CD4-positive, alpha-beta T cell treated with Interleukin-2 at 100 ng/mL for 4 hours (primary cell): ENCODE measurements around the gene OR1D5.
"Not testable (repeated sequence)": the region's sequence is repeated elsewhere in the genome, so short reads cannot be mapped to it uniquely, and the experiment has no call there.

Experiments
- DNase-seq: peaks from one replicate; pipeline ENCODE4 v3.0.0-alpha.2; 2020; ENCODE audit warnings: low spot score

Gene OR1D5

GRCh38 chr17:3063507-3063906 is at the start of gene OR1D5:
OR1D5 (minus strand) TSS chr17:3063607; CDS start chr17:3063607, 0 bp downstream.
- not testable (repeated sequence) for DNase-seq

DNA sequence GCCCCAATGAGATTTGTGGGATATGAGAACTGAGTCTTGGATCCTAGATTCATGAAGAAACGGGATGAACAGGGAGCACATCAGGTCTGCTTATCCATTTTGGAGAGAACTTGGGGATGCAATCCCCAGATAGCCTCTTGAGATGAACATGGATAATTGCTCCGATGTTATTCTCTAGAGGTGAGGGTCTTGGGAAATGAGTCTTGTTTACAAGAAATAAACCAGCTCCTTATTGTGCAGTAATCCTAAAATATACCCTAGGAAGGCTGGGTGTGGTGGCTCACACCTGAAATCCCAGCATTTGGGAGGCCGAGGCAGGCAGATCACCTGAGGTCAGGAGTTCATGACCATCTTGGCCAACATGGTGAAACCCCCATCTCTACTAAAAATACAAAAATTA is 40.9 kb upstream of the OR1D5 start, which contains the start of gene OR1D2:
Gene OR1D2 (minus strand): TSS at position 101 of the 400 bp plus-strand sequence. CDS start 11,426 bp downstream, outside the sequence.
- DNase-seq = no peak

DNA sequence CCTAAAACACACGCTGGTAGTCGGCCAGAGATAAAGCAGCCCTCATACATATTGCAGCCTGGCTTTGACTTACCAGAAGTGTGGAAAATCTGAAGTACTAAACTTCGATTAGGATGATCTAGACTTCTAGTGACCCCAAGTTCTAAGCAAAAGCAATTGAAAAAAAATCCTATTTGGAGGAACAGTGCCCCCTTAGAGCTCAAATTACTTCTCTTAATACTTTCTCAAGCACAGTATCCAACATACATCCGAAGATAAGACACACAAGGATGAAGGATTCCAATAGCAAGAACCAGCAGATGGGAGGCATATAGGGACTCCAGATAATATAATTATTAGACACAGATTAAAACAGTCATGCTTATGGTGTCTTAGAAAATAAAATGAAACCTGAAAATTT is 10.4 kb upstream of the OR1D5 start:
- DNase-seq = not testable (repeated sequence)

DNA sequence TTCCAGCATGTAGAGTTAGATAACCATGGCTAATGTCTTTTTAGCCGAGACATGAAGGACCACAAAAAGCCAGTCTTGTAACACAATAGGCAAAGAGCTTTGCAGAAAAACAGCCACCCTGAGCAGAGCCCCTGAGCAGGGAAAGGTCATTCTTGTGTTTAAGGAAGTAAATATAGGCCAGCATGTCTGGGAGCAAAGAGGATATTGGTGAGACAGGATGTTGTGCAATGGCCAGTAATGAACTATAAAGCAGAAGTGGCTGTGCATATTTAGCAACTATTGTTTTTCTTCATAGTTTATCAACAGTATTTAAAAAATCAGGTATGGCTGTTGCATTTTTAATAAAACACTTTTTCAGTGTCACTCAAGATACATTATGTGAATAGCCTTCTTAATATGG is 1.8 kb upstream of the OR1D5 start:
- DNase-seq = not testable (repeated sequence)

- not testable (repeated sequence) for DNase-seq
Observed at GRCh38 chr17:3062824-3063377, 506 bp downstream of the OR1D5 start.

DNA sequence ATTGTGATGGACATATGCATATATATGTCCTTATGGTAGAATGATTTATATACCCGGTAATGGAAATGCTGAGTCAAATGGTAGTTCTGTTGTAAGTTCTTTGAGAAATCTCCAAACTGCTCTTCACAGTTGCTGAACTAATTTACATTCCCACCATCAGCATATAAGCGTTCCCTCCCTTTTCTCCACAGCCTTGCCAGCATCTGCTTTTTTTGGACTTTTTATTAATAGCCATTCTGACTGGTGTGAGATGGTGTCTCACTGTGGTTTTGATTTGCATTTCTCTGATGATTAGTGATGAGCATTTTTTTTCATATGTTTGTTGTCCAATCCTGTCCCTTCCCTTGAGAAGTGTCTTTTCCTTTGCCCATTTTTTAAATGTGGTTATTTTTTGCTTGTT is 8.5 kb downstream of the OR1D5 start:
- not testable (repeated sequence) for DNase-seq

- DNase-seq = no peak
Observed at GRCh38 chr17:3049705-3050295, 13.6 kb downstream of the OR1D5 start.

- peak; percentile 97 for DNase-seq
Observed at GRCh38 chr17:3048727-3049471, 14.5 kb downstream of the OR1D5 start.

GRCh38 chr17:3046753-3047152 is 16.7 kb downstream of the OR1D5 start:
- no peak for DNase-seq

GRCh38 chr17:3043737-3044365 is 19.6 kb downstream of the OR1D5 start:
- DNase-seq = no peak

- no peak for DNase-seq
Observed at GRCh38 chr17:3040882-3041281, 22.5 kb downstream of the OR1D5 start.

DNA sequence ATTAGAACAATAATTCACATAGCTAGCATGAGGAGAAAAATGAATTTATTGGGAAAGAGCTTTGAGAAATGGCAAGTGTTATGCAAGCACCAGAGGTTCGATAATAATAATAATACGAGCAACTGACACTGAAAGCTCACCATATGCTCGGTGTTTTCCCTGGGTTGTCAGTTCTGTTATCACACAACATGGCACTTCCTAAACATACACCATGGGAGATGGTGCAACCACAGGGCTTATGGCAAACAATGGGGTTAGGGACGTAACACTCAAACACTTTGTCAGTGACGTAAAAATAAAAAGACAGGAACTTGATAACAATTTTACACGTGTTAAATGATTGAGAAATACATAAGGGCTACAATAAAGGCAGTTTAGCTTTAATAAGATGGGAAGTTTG is 23.7 kb downstream of the OR1D5 start:
- DNase-seq = no peak

- DNase-seq = no peak
Observed at GRCh38 chr17:3038941-3039340, 24.5 kb downstream of the OR1D5 start.

- DNase-seq = no peak
Observed at GRCh38 chr17:3037259-3037658, 26.1 kb downstream of the OR1D5 start.

DNA sequence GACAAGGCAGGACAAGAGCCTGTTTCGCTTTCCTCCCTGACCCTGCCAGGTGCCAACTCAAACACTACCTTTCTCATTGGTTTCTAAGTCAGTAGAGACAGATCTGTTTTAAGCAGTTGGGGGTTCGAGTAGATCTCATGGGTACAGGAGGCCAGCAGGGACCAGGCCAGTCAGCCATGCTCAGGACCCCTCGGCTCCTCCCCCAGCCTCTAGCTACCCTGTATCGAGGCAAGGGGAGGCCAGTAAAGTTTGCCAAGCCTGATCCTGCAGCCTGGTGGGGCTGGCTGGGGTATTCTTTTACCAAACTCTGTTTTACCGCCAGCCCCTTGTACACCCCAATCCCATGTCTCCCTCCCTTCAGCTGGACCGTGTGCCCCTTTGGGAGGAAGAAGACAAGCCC is 26.6 kb downstream of the OR1D5 start:
- DNase-seq = no peak

DNA sequence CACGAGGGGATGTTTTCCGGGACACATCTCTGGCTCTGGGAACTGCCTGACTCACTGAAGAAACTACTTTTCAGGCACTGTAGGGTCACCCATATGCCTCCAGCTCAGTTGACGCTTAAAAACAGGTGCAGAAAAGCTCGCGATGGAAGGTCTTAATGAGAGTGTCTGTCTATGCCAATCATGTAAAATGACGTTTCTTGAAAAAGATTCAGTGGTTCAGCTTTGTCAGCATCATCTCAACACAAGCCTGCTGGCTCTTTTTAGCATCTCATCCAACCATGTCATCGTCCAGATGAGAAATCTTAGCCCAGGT is 27.5 kb downstream of the OR1D5 start:
- DNase-seq = no peak

GRCh38 chr17:3035256-3035967 is 28.0 kb downstream of the OR1D5 start:
- no peak for DNase-seq

GRCh38 chr17:3034578-3034920 is 28.9 kb downstream of the OR1D5 start:
- no peak for DNase-seq

DNA sequence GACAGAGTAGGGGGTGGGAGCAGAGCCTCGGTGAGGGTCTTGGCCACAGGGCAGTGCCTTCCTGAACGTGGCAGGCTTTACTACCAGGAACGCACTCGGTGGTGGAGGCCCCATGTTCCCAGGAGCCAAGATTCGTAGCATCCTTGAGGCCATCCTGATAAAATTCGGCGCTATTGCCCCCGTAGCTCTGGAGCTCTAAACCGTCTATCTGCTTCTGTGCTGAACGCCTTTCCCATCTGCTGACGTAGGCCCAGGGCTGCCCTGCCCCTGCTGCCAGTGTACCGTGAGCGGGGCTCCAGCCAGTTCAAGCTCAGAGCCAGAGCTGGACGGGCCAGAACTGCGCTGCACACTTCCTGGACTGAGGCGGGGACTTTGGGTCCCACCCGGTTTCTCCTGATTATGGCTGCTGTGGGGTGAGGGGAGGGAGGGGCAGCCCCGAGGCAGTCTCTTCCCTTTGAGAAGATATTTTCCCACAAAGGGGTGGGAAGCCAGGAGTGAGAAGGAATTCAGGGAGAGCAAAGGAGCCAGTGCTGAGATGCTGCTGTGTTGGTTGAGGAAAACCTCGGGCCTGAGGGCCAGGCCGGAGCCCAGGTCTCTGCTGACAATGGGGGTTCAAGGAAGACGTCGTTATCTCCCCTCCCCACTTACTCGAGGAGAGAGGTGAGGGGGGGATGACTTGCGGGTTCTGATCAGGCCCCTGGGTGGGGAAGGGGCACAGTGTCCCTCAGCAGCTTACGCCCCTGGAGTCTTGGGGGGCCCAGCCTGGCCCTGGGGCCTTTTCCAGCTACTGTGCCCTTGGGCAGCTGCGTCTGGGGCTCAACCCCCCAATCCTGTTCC is 29.4 kb downstream of the OR1D5 start:
- no peak for DNase-seq

DNA sequence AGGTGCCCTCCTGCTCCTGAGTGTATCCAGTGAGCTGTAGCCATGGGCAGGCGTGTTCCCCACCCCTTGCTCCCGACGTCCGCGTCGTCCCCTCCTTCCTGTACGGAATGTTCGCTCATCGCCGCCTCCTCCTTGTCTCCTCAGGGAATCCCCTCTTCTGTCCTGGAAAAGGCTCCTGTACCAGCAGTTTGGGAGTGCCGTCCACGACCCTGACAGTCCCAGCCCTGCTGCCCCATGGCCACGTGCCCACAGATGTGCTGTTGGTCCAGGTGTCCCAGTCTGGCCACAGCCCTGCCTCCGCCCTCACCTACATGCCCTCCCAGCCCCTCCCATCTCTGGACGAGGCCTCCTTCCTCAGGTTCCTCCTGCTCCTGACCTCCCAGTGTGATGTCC is 30.2 kb downstream of the OR1D5 start:
- DNase-seq = no peak
